OCI-M1 (cell line): ENCODE data around the gene TMEM129.

Source experiments
- DNase-seq: peaks from one replicate; lab custom pipeline; 2025; lab: John Stamatoyannopoulos, UW

TMEM129 gene

DNA sequence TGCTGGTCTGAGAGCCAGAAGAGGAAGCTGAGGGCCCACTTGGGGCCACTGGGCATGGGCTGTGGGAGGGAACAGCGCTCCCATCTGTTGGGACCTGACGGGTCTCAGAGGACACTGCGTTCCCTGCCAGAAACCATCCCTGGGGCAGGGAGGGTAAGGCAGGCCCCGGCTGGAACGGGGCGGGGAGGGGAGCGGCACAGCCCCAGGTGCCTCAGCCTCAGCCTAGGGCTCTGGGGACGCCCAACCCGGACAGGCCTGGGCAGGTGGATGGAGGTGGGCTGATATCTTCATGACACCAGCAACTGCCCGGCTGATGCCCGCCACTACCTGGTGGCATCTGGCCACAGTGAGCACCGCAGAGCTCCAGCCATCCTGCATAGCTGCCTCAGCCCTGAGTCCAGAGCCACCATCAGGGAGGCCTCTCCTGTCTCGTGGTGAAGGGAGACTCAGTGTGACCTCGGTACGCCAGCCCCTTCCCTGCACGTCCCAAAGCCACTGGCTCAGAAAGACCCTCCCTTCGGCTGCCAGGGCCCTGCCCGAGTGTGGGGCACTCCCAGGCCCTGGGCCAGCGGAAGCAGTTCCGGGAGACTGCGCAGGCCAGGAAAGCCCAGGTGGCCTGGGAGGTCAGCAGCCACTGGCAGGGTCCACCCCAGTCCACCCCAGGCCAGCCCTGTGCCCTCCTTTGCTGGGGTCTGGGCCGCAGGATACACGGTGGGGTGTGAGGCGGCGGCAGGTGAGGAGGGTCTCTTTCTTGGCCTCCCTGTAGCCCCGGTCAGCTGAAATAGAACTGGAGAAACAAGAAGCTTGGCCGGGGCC lies 37.4 kb upstream of the TMEM129 start:
- DNase-seq, result no peak

DNA sequence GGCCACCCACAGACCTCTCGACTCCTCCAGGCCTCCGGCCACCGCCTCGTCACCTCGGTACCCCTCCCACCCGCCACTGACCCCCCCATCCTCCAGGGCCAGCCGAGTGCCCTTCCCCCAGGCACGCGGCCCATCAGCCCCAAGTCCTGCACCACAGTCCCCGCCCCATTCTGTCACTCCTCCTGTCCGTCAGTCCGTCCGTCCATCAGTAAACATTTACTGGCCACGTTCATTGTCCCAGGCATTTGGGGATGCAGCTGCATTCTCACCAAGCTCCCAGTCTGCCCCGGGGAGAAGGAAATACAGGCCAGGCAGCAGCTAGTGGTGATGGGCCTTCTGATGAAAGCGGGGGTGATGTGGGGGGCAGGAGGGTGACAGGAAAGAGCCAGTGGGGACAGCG lies 36.7 kb upstream of the TMEM129 start:
- DNase-seq, result no peak

DNA sequence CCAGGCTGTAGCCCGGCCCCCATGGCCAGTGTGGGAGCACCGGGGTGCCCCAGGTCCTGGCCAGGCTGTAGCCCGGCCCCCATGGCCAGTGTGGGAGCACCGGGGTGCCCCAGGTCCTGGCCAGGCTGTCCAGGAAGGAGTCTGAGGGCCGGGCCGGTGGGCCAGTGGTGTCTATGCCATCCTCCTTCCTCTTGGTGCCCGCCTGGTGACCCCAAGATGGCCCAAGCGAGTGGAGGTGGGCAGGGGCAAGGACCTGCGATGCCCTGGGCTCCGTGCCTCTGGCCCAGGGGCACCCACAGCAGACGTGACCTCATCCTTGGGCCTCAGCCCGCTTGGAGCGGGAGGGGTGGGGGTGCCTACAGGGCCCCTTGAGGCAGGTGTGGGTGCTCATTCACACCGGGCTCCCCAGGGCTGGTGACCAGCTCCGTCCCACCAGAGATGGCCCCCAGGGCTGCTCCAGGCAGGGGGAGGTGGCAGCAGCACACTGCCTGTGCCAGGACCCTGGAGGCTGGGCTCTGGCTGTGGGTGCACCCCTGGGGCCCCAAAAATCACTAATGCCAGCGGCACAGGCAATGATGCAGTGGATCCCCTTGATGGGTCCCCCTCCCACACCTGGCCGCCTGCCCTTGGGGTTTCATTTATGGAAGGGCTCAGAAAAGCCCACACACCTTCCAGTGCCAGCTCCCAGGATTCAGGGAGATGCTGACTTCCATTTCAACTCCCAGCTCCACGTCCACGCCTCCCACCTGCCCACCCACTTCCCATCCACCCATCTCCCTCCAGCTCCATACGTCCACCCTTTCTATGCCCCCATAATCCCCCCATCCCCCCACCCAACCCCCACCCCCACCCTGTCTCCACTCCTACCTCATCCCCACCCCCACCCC lies 36.0 kb upstream of the TMEM129 start:
- DNase-seq, result no peak

GRCh38 chr4:1756079-1756478 lies 35.0 kb upstream of the TMEM129 start:
- DNase-seq, result no peak

DNA sequence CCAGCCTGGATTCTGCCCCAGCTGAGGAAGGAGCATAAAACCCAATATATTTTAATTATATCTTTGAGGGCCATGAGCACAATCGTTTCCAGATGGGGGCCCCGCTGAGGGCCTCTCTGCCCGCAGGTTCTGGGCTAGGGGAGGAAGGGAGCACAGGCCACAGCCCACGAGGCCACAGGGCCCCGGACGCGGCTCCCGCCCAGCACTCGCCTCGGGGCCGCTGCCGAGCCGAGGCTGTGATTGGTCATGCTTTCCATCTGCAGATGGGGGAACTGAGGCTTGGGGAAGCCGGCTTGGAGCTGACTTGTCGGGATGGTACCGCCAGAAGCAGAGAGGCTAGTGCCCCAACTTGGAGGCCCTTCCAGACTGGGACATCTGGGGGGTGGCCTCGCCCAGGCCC lies 34.2 kb upstream of the TMEM129 start:
- no peak for DNase-seq

DNA sequence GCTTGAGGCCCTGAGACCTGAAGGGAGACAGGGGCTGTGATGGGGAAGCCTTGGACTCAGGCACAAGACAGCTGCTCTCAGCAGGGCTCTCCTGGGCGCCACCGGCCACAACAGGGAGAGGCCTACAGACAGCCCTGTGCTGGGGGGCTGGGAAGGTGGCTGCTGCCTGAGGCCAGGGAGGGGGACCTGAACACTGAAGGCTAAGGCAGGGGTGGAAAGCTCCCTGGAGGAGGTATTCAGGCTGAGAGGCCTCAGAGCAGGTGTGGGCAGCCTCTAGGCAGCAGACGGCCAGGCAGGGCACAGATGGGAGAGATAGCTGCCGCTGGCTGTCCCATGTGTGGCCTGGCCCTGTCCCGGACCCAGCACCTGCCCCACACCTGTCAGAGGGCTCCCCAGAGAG lies 33.2 kb upstream of the TMEM129 start:
- no peak for DNase-seq

DNA sequence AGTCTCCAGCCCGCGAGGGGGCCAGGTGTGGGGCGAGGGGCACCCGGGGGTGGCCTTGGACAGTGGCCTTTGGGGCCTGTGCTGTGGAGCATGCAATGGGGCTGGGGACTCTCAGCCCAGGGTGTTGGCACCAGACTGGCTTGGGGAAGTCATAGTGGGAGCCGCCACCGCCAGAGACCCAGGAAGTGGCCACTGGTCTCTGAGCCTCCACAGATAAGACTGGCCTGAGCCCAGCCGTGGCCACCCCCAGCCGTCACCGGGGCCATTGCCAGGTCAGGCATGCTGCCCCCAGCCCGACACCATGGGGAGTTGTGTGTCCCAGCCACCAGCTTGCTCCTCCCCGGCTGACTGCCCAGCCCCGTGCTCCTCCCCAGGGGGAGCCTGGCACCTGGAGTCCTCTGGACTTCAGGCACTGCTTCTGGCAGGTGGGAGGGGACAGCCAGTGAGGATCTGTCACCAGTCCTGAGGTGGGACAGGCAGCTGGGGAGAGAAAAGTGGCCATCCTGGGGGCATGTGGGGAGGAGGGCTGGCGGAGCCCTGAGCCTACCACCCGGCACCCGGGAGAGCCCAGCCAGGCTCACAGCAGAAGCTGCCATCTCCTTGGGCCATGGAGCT lies 32.7 kb upstream of the TMEM129 start:
- DNase-seq, result peak; percentile 23

DNA sequence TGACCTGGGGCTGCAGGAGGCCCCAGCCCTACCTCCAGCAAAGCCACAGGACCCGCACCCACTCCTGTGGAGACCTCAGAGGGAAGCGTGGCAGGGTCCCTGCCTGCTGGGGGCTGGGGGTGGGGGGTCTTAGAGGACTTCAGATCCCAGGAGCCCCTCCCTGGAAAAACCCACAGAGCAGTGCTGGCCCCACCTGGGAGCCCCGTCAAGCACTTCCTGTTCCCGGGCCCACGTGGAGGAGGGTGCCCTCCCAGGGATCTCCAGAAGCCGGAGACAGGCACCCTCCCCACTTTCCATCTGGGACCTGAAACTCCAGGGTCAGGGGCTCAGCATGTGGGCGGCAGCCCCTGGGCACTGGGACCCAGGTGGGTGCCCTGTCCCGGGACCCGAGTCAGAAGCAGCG lies 32.2 kb upstream of the TMEM129 start:
- no peak for DNase-seq

DNA sequence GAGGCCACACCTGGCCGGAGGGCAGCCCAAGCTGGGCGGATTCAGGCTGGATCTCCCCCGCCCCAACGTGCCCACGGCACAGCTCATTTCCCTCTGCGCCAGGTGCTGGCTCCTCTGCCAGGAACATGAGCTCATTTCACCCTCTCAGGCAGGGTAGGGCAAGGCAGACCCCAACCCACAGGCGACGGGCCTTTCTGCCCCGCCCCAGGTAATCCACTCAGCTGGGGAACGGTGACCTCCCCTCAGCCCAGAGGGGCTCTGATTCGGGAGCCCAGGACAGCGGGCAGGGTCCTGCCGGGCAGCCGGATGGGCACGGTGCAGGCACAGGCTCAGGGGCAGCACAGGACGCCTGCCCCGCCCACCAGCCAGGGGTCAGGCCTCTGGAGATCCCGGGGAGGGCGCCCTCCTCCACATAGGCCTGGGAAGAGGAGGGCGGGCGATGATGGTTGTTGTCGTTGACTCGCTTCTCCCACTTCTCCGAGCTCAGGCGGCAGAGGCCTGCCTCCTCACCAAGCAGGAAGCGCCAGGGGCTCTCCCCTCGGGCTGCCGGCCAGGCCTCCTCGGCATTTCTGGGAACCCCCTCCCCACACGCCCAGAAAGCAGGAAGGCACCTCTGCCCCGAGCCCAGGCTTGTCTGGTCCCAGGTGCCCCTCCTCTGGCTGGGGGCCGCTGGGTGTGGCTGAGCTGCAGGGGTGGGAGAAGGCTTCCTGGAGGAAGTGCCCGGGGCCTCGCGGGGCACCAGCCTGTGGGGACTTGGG lies 31.3 kb upstream of the TMEM129 start:
- no peak for DNase-seq

DNA sequence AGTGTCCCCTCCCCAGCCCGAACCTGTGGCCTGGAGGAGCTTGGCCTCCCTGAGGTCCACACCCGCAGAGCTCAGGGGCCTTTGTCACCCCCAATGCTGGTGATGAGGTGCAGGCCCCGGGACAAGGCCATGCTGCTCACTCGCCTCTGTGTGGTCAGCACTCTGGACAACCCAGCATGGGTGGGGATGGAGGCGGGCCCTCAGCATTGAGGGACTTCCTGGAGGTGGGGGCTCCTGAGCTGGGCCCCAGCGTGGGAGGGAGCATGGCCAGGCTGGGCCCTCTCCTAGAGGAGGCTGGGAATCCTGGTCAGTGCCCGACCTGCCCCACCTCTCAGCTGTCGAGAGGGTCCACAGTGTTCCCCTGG lies 30.8 kb upstream of the TMEM129 start:
- DNase-seq, result no peak

GRCh38 chr4:1751155-1751918 lies 30.2 kb upstream of the TMEM129 start:
- DNase-seq, result no peak

GRCh38 chr4:1750381-1751154 lies 29.4 kb upstream of the TMEM129 start:
- no peak for DNase-seq

DNA sequence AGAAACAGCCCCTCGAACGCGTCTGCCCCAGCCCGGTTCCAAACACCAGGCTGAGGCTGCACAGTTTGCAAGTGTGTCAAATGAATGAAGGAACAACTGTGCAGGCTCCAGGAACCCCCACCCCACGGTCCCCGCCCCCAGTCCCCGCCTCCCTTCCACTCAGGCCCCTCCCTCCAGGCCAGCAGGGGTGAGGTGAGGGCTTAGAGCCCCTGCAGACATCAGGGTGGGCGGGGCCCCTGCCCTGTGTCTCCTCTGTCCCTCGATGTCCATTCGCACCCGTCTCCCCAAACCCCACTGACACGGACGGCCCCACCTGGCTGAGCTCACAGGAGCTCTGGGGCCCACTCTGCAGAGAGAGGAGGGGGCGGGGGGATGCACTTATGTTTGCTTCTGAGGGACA lies 28.7 kb upstream of the TMEM129 start:
- DNase-seq, result no peak

DNA sequence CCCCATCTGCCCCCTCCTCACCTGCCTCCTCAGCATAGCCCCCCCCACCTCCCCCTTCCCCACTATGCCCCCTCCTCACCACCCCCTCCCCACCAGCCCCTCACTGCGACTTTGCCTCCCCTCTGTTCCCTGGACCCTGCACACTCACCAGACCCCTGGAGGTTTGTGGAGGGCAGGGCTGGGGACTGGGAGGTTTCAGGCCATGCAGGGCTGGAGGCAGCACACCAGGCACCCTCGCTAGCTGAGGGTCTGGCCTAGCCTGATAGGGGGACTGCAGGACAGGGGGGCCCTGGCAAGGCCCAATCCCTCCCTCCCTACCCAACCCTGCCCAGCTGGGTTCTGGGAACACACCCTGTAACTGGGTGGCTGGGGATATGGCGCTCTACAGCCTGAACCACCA lies 28.2 kb upstream of the TMEM129 start:
- no peak for DNase-seq

- peak; percentile 86 for DNase-seq
These were observed 27.4 kb upstream of the TMEM129 start for GRCh38 chr4:1748465-1748995.

DNA sequence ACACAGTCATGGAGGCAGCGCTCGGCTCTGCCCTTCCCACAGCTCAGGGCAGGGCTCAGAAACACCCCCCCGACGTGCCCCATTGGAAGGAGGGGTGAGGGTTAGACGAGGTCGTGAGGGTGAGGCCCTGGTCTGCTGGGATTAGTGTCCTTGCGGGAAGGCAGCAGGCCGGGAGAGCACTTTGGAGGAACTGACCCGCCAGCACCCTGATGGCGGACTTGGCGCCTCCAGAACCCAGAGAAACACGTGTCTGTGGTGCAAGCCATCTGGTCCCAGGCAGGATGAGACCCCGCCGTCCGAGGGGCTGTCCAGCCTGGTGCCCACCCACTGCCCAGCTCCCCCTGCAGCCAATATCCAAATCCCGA lies 26.5 kb upstream of the TMEM129 start:
- DNase-seq, result no peak

DNA sequence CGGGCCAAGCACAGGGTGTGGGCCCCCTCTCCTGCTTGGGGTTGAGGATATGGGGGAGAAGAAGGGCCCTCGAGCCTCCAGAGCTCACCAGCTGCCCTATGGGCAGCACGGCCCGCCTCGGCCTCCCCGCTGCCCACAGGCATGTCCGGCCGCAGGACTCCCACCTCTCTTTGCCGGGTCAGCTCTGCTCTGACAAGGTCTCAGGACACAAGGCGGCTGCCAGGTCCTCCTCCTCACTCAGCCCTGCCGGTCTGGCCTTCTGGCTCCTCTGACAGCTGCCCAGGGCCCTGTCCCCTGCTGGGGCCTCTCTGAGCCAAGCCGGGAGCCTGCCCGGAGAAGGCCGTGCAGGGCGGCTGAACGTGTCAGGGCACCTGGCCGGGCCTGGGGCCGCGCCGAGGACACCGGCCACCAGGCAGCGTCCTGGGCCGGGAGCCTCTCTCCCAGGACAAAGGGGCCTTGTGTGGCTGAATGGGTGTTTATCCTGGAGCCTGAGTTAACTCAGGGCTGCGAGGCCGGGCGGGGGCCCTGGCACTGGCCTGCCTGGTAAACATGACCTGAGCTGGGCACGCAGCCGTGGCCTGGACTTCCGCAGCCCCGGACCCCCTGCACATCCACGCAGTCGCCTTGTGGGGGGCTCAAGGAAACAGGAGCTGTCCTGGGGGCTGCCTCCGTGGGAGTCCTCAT lies 25.9 kb upstream of the TMEM129 start:
- DNase-seq, result no peak

DNA sequence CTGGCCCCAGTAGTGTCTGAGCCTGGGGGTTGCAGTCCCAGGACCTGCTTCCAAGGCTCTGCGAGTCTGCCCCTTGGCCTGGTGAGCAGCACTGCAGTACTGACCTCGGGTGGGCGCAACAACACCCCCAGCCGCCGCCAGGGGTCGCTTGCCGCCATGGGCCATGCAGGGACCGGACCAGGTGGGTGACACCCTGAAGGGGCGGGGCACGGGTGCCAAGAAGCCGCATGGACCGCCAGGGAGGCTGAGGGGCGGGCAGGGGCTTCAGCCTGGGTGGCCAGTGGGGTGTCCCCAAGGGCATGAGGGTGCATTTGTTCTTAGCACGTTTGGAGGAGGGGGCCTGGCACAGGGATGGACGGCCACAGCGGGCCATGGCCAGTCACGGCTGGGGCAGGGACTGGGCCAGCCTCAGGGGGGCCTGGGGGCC lies 25.2 kb upstream of the TMEM129 start:
- DNase-seq, result peak; percentile 83

GRCh38 chr4:1745697-1746096 lies 24.6 kb upstream of the TMEM129 start:
- no peak for DNase-seq

- no peak for DNase-seq
These were observed 24.0 kb upstream of the TMEM129 start for GRCh38 chr4:1745165-1745564.
